ENCODE results near the gene ETV6.

ETV6 gene

GRCh38 chr12:11876307-11876706, 226.8 kb downstream of the ETV6 start:
- no peak for TF ChIP-seq CTCF (IDR thresholded peaks at IDR 0.05; ENCODE audit: low read depth, low read length)
- no peak for DNase-seq (ENCODE audit: extremely low read depth, low read depth)

DNA sequence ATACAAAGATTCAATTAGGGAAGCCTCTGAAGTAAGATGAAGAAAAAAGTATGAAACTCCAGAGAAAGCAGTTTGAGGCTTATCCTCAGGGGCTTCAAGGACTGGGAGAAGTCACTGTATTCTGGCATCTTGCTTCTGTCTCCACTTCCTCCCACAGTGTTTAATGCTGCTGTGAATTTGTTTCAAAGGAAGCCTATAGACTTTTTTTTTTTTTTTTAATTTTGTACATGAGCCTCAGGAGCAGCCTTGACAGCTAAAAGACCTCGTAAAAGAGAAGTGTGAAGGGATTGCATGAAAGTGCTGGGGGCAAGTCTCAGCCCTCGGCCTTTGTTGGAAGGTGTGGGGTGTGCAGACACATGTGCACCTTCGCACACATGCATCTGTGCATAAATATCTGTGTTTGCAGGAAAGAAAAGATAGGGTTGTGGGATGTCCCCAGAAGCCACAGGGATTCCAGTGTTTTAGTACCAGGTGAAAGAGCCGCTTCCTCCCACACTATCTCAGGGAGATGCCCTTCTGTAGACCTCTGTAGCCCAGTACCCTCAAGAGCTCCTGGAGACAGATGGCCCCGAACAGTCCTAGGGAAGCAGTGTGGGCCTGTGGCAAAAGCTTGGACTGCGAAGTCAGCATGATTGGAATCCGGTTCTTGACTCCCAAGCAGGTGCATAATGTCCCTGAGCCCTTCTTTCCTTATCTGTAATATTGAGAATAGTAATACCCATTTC, 227.8 kb downstream of the ETV6 start:
- no peak for TF ChIP-seq CTCF (IDR thresholded peaks at IDR 0.05; ENCODE audit: low read depth, low read length)
- no peak for DNase-seq (ENCODE audit: extremely low read depth, low read depth)

DNA sequence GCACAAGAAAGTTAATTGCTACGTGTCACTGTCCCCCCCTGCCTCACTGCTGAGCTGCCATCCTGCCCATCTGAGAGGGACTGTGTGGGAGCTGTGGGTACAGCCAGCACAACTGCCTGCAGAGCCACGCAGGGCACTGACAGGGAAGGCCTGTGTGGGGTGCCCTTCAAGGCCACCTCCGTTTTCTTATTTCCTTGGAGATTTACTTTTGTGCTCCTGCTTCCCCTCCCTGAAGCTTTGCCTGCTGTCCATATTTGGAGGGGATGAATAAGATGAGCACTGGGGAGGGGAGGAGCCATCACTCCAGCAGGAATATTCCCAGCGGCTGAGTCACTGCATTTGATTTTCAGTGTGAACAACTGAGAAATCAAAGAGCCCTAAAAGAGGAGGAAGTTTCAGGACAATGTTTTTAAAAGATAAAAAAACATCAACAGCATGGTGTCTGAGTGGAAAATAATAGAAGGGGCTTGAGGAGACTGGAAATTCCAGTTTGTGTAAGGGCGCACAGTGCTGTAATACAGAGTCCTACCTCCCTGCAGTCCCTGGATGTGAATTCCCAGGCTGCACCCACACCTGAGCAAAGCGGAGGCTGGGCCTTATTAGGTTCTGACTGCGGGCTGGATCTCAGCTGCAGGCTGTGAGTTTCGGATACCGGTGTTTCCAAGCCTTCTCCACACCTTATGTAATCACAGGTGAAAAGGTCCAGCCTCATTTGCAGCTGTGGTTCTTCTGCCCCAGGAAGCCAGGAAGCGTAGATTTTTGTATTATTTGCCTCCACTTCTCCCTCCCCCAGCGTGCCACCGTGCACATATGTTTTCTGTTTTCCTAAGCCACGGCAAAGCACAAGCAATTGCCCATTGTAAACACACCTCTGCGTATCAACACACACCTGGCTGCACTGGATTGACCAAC, 228.7 kb downstream of the ETV6 start:
- no peak for DNase-seq (ENCODE audit: extremely low read depth, low read depth)
- no peak for TF ChIP-seq CTCF (IDR thresholded peaks at IDR 0.05; ENCODE audit: low read depth, low read length)

DNA sequence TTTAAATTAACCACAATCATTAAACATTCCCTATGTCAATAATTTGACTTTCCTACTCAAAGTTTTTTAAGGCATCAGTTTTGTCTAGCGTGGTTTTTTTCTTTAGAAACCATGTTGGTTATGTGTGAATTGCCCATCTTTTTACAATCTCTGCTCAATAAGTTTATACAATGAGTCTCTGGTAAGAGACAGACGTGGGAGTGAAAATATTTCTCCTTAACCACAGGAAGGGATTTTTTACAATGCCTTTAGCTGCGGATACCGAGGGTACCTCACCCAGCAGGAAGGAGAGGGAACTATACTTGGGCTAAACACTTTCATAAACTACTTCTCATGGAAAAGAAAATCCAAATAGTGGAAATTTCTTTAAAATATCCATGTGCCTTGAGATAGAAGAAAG, 229.8 kb downstream of the ETV6 start:
- no peak for TF ChIP-seq CTCF (IDR thresholded peaks at IDR 0.05; ENCODE audit: low read depth, low read length)
- DNase-seq (ENCODE audit: extremely low read depth, low read depth): no peak

GRCh38 chr12:11880381-11880780, 230.9 kb downstream of the ETV6 start:
- no peak for TF ChIP-seq CTCF (IDR thresholded peaks at IDR 0.05; ENCODE audit: low read depth, low read length)
- no peak for DNase-seq (ENCODE audit: extremely low read depth, low read depth)

DNA sequence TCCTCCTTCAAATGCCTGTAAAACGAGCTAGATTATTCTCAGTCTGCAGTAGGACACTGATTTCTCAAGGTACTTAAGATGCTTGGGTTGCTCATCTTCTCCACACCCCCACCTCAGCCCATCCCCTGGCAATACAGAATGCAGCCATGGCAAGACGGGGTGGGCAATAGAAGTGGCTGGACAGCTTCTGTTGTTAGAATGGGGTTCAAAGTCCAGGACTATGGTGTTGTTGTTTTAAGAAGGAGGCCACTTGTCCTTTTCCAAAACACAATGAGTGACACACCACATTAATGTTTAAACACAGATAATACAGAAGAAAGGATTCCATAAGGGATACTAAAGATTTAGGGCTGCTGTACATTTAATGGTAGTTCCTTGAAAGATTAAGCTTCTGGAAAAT, 232.4 kb downstream of the ETV6 start:
- DNase-seq (ENCODE audit: extremely low read depth, low read depth): no peak
- no peak for TF ChIP-seq CTCF (IDR thresholded peaks at IDR 0.05; ENCODE audit: low read depth, low read length)

Data from AG09319 (cell line).